Vagina (tissue), 2 donors: ENCODE results near the gene PPM1G. TPM values are rescaled to one million over a fixed set of nuclear protein-coding genes. Genes with fewer than 3 reads are reported as not detected.

ENCODE experiments used
- DNase-seq, 2 donors: peaks; one replicate each; pipeline ENCODE4 v3.0.0-alpha.2; 2017; ENCODE audit errors: extremely low spot score in 2 of 2
- H3K27ac ChIP-seq: fragments of 200-600 bp; sonication (generic); one replicate; pipeline ENCODE4 v1.5.1; 2019
- H3K27me3 ChIP-seq: fragments of 200-600 bp; sonication (generic); one replicate; pipeline ENCODE4 v1.5.1; 2019
- H3K36me3 ChIP-seq, 2 donors: fragments of 200-600 bp; sonication (generic); one replicate each; pipeline ENCODE4 v1.5.1; 2017 to 2019
- H3K4me1 ChIP-seq: fragments of 200-600 bp; sonication (generic); one replicate; pipeline ENCODE4 v1.5.1; 2019
- H3K4me3 ChIP-seq, 2 donors: fragments of 200-600 bp; sonication (generic); 1 replicate in 1 of 2; 2 replicates in 1 of 2; pipeline ENCODE4 v1.5.1; 2016 to 2019
- H3K9me3 ChIP-seq: fragments of 200-600 bp; sonication (generic); one replicate; pipeline ENCODE4 v1.5.1; 2019
- POLR2A ChIP-seq, 2 donors: fragments of 450-650 bp; IDR thresholded peaks; one replicate each; pipeline ENCODE4 v1.6.1; 2017; ENCODE audit warnings: antibody characterized with exemption in 2 of 2, mild to moderate bottlenecking in 2 of 2, moderate library complexity in 2 of 2
- POLR2AphosphoS5 ChIP-seq, 2 donors: sonication (generic); formaldehyde crosslinking; IDR thresholded peaks; one replicate each; pipeline ENCODE4 v1.9.0; 2017; ENCODE audit warnings: antibody characterized with exemption in 2 of 2, mild to moderate bottlenecking in 2 of 2, low read depth in 1 of 2; ENCODE audit not compliant: insufficient read depth in 1 of 2
- intact Hi-C: fragments of 100-400 bp; cut with DNase I; formaldehyde crosslinking; loops from one replicate; pipeline ENCODE4 v1.15.1; 2023
- total RNA-seq: library from RNA; depleted of rRNA; stranded (reverse); fragments of >200 nt; gene quantifications from one replicate; pipeline ENCODE4 v1.2.3, GENCODE V29; 2016
- TF ChIP-seq, protein P1 (sequence below), 3 experiments: fragments of 450-650 bp in 2 of 3; fragments of 200-600 bp in 1 of 3; sonication (generic) in 1 of 3; IDR thresholded peaks; one replicate each; pipeline ENCODE4 v1.5.1; 2017 to 2019; ENCODE audit warnings: antibody characterized with exemption in 3 of 3, mild to moderate bottlenecking in 2 of 3, moderate library complexity in 2 of 3

The PPM1G gene
- total RNA-seq, 1 donor from 2014 or later, result 45.4 TPM

DNA sequence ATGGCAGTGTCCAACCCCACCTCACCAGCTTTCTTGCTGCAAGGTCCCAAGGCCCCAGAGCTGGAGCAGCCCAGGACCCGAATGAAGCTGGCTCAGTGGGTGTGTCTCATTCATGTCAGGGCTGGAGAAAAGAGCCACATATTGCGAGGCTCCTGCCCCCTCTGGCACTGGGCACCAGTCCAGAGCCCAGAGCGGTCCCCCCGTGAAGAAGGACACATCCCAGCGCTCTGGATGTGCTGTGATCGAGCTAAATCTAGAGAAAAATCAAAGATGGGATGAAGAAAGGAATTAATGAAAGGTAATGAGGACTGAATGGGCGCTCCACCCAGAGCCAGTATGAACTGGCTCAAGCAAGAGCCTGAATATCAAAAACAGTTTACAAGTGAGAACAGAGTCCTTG is 73.2 kb downstream of the PPM1G start:
- no peak overlapping the region for H3K4me3 ChIP-seq
- intact Hi-C loops, result no loop called here
- H3K36me3 ChIP-seq, result peaks cover 0 to 78% of the 10 kb centered on the region in 2 donors
- no peak overlapping the region for H3K27ac ChIP-seq
- no peaks in the 10 kb centered on the region for H3K27me3 ChIP-seq
- TF ChIP-seq POLR2A (IDR thresholded peaks at IDR 0.05) (no peak), POLR2AphosphoS5 (IDR thresholded peaks at IDR 0.05; ENCODE audit: insufficient read depth in 1 of 2, low read depth in 1 of 2) (no peak)
- no peaks in the 10 kb centered on the region for H3K4me1 ChIP-seq
- DNase-seq, result no peak
- H3K9me3 ChIP-seq, result no peaks in the 10 kb centered on the region

DNA sequence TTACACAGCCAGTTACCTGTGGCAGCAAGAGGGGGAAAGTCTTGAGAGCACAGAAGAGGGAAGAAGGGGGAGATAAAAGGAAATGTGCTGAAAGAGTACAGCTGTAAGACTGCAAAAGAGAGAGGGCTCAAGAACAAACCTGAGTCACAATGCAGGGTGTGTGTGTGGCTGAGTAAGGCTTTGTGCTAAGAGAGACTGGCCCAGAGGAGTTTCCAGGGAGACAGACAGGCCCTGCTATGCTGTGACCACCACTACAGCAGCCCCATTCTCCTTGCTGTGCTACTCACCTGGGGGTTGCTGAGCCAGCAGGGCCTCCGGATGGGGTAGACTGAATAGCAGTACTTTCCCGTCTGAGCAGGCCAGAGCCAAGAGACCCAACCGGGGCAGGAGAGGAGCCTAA is 74.1 kb downstream of the PPM1G start:
- H3K27me3 ChIP-seq, result no peaks in the 10 kb centered on the region
- no peak overlapping the region for H3K27ac ChIP-seq
- no peak for DNase-seq
- no peak overlapping the region for H3K4me3 ChIP-seq
- intact Hi-C loops, result no loop called here
- TF ChIP-seq, protein P1, sequence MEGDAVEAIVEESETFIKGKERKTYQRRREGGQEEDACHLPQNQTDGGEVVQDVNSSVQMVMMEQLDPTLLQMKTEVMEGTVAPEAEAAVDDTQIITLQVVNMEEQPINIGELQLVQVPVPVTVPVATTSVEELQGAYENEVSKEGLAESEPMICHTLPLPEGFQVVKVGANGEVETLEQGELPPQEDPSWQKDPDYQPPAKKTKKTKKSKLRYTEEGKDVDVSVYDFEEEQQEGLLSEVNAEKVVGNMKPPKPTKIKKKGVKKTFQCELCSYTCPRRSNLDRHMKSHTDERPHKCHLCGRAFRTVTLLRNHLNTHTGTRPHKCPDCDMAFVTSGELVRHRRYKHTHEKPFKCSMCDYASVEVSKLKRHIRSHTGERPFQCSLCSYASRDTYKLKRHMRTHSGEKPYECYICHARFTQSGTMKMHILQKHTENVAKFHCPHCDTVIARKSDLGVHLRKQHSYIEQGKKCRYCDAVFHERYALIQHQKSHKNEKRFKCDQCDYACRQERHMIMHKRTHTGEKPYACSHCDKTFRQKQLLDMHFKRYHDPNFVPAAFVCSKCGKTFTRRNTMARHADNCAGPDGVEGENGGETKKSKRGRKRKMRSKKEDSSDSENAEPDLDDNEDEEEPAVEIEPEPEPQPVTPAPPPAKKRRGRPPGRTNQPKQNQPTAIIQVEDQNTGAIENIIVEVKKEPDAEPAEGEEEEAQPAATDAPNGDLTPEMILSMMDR (IDR thresholded peaks at IDR 0.05), result no peak
- TF ChIP-seq POLR2AphosphoS5 (IDR thresholded peaks at IDR 0.05; ENCODE audit: insufficient read depth in 1 of 2, low read depth in 1 of 2), result no peak
- TF ChIP-seq POLR2A (IDR thresholded peaks at IDR 0.05), result no peak
- peaks cover 0 to 78% of the 10 kb centered on the region in 2 donors for H3K36me3 ChIP-seq
- no peaks in the 10 kb centered on the region for H3K9me3 ChIP-seq
- no peaks in the 10 kb centered on the region for H3K4me1 ChIP-seq

Other genes starting within 250 kb of the PPM1G start
- gene ATRAID, start 197.6 kb downstream of the PPM1G start, total RNA-seq, result 150 TPM
- gene SLC5A6, start 197.3 kb downstream of the PPM1G start, total RNA-seq, result 37.3 TPM
- 25.0 TPM for gene CAD, start 192.2 kb downstream of the PPM1G start, total RNA-seq
- gene SLC30A3, start 146.5 kb downstream of the PPM1G start, total RNA-seq, result 1.2 TPM
- 1.5 TPM for gene DNAJC5G, start 134.2 kb downstream of the PPM1G start, total RNA-seq
- gene TRIM54, start 127.2 kb downstream of the PPM1G start, total RNA-seq, result 2.5 TPM
- gene UCN, start 101.1 kb downstream of the PPM1G start, total RNA-seq, result 3.2 TPM
- gene MPV17, start 86.5 kb downstream of the PPM1G start, total RNA-seq, result 55.7 TPM
- gene GTF3C2, start 52.8 kb downstream of the PPM1G start, total RNA-seq, result 67.5 TPM
- 37.1 TPM for gene EIF2B4, start 39.3 kb downstream of the PPM1G start, total RNA-seq
- gene SNX17, start 39.0 kb downstream of the PPM1G start, total RNA-seq, result 99.2 TPM
- 17.4 TPM for gene ZNF513, start 28.9 kb downstream of the PPM1G start, total RNA-seq
- gene NRBP1, start 19.0 kb upstream of the PPM1G start, total RNA-seq, result 62.6 TPM
- 3.9 TPM for gene KRTCAP3, start 32.8 kb upstream of the PPM1G start, total RNA-seq
- 30.7 TPM for gene IFT172, start 80.2 kb upstream of the PPM1G start, total RNA-seq
- 18.2 TPM for gene FNDC4, start 85.6 kb upstream of the PPM1G start, total RNA-seq
- gene GCKR, start 87.2 kb upstream of the PPM1G start, total RNA-seq, result 0.98 TPM
- 35.4 TPM for gene ZNF512, start 173.5 kb upstream of the PPM1G start, total RNA-seq
- gene CCDC121, start 219.4 kb upstream of the PPM1G start, total RNA-seq, result 2.5 TPM
- 30.0 TPM for gene GPN1, start 219.5 kb upstream of the PPM1G start, total RNA-seq